T47D (cell line): ENCODE measurements around the gene CRTAP.
"Not testable (repeated sequence)": the region's sequence is repeated elsewhere in the genome, so short reads cannot be mapped to it uniquely, and the experiment has no call there.

Experiments used
- DNase-seq, 2 experiments: peaks; one replicate each; pipeline versions ENCODE4 v3.0.0 to v3.0.0-alpha.2; 2011 to 2012; ENCODE audit warnings: low read depth in 1 of 2, low spot score in 1 of 2
- JUND ChIP-seq: IDR thresholded peaks from 2 replicates; pipeline ENCODE4 v1.6.1; 2012; ENCODE audit warnings: low read depth
- in situ Hi-C: cut with HindIII; loops from 2 replicates; pipeline ENCODE4 v1.10.0; 2016; ENCODE audit warnings: low sequenced_read_pairs, low pct_unique_long_range_greater_than_20kb

Gene CRTAP

GRCh38 chr3:33174711-33175414 lies 61.0 kb downstream of the CRTAP start:
- TF ChIP-seq JUND: no peak
- DNase-seq: no peak
- in situ Hi-C loops: no loop called here

- no peak for DNase-seq
- in situ Hi-C loops: no loop called here
- no peak for TF ChIP-seq JUND
Measured at GRCh38 chr3:33179132-33179531, 65.3 kb downstream of the CRTAP start.

GRCh38 chr3:33181229-33181628 lies 67.4 kb downstream of the CRTAP start:
- no peak for DNase-seq
- in situ Hi-C loops: no loop called here

GRCh38 chr3:33181641-33182040 lies 67.8 kb downstream of the CRTAP start:
- peak in 1 of 2 experiments; percentile 6 for DNase-seq
- in situ Hi-C loops: not testable (repeated sequence)

More at GRCh38 chr3:33181229-33181628, 67.4 kb downstream of the CRTAP start:
- no peak for TF ChIP-seq JUND

GRCh38 chr3:33184863-33185262 lies 71.0 kb downstream of the CRTAP start:
- no peak for TF ChIP-seq JUND
- in situ Hi-C loops: no loop called here
- DNase-seq: no peak

- TF ChIP-seq JUND: no peak
- in situ Hi-C loops: no loop called here
- no peak for DNase-seq
Measured at GRCh38 chr3:33186524-33187367, 72.9 kb downstream of the CRTAP start.

- DNase-seq: no peak
- no peak for TF ChIP-seq JUND
- in situ Hi-C loops: no loop called here
Measured at GRCh38 chr3:33187368-33187634, 73.5 kb downstream of the CRTAP start.

- in situ Hi-C loops: no loop called here
- DNase-seq: no peak
- TF ChIP-seq JUND: no peak
Measured at GRCh38 chr3:33194303-33194702, 80.5 kb downstream of the CRTAP start.

- TF ChIP-seq JUND: no peak
- no peak for DNase-seq
- in situ Hi-C loops: no loop called here
Measured at GRCh38 chr3:33196538-33196937, 82.7 kb downstream of the CRTAP start.
